ENCODE data around the gene ANGPTL4.
A peak's percentile ranks its signal among the peaks of the same experiment; 100 is the strongest.

The ANGPTL4 gene

DNA sequence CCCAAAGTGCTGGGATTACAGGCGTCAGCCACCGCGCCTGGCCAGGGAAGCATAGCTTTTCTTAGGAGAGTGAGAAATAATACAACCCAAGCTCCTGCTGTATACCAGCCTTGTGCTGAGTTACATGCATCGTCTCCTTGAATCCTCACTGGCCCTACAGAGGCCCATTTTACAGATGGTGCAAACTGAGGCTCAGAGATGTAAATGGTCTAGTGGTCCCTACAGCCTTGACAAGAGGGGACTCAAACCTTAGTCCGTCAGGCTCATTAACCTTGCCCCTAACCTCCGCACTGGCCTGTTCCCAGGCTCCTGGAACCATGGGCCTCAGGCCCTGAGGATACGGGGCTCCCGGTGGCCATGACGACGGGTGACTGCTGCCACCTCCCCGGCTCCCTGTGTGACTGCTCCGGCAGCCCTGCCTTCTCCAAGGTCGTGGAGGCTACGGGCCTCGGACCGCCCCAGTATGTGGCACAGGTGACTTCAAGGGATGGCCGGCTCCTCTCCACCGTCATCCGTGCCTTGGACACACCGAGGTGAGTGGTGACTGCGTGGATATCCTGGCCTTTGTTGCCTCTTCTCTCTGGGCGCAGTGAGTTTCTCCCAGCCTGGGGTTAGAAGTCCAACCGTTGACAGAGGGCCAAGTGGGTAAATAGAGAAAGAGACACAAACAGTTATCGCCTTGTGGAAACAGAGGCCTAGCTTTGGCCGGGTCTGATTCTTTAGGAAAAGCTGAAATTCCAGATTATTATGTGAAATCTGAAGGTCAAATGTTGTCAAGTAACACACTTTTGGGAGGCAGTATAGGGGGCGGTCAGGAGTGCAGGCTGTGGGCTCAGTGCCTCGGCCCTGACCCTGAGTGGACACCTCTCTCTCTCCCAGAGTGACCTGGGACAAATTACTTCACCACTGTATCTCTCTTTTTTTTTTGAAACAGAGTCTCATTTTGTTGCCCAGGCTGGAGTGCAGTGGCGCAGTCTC lies 57.8 kb downstream of the ANGPTL4 start:
- no peak for DNase-seq (ENCODE audit: low read depth, low spot score)
- Histone ChIP-seq H3K27me3 (ENCODE audit: insufficient read depth, insufficient read length) (no peaks in the 10 kb centered on the region), H3K9ac (ENCODE audit: insufficient read length, low read depth) (no peak overlapping the region), H3K36me3 (ENCODE audit: insufficient read depth, insufficient read length, low read length) (peaks cover 5% of the 10 kb centered on the region), H3K4me1 (ENCODE audit: insufficient read depth, insufficient read length) (peaks cover 15% of the 10 kb centered on the region), H3K9me3 (ENCODE audit: insufficient read depth, low read length) (no peaks in the 10 kb centered on the region), H3K4me3 (ENCODE audit: insufficient read length, low read depth) (no peak overlapping the region)
- TF ChIP-seq SUZ12 (IDR thresholded peaks at IDR 0.05; ENCODE audit: extremely low read depth, insufficient read depth, insufficient read length) (no peak), ZNF274 (IDR thresholded peaks at IDR 0.05; ENCODE audit: low read depth, low read length) (no peak), YY1 (IDR thresholded peaks at IDR 0.05; ENCODE audit: insufficient read depth, insufficient read length) (no peak)

DNA sequence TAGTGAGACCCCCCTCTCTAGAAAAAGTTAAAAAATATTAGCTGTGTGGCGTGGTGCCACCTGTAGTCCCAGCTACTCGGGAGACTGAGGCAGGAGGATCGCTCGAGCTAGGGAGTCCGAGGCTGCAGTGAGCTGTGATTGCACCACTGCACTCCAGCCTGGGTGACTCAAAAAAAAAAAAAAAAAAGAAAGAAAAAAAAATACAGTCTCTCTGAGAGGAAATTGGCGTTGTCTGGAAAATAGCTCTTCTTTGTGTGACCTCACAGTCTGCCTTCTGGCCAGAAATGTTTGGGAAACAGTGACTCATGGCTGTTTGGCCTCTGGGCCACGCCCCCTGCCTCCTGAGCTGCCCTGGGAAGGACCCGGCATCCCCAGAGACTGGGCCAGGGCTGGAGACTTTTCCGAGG lies 59.9 kb downstream of the ANGPTL4 start:
- peaks cover 5% of the 10 kb centered on the region for H3K4me1 ChIP-seq (ENCODE audit: insufficient read depth, insufficient read length)
- no peaks in the 10 kb centered on the region for H3K27me3 ChIP-seq (ENCODE audit: insufficient read depth, insufficient read length)
- H3K9me3 ChIP-seq (ENCODE audit: insufficient read depth, low read length): no peaks in the 10 kb centered on the region
- H3K9ac ChIP-seq (ENCODE audit: insufficient read length, low read depth): peak overlapping the region; percentile 33
- TF ChIP-seq YY1 (IDR thresholded peaks at IDR 0.05; ENCODE audit: insufficient read depth, insufficient read length): no peak
- no peak for TF ChIP-seq ZNF274 (IDR thresholded peaks at IDR 0.05; ENCODE audit: low read depth, low read length)
- no peak for TF ChIP-seq SUZ12 (IDR thresholded peaks at IDR 0.05; ENCODE audit: extremely low read depth, insufficient read depth, insufficient read length)
- peak; percentile 76 for DNase-seq (ENCODE audit: low read depth, low spot score)
- no peak overlapping the region for H3K4me3 ChIP-seq (ENCODE audit: insufficient read length, low read depth)
- peaks cover 5% of the 10 kb centered on the region for H3K36me3 ChIP-seq (ENCODE audit: insufficient read depth, insufficient read length, low read length)
